NCI-H526 treated with DMSO at 0.1 percent for 48 hours (cell line): ENCODE measurements around the gene C2CD3.

Experiments used
- DNase-seq: peaks from one replicate; lab custom pipeline; 2025; lab: John Stamatoyannopoulos, UW

C2CD3 gene

GRCh38 chr11:74170694-74171629 lies at the start of gene C2CD3, which contains the start of gene PPME1:
Gene C2CD3, minus strand, starts transcription at chr11:74171002. Its CDS starts 210 bp downstream, at chr11:74170792.
Gene PPME1, plus strand, starts transcription at chr11:74171289. Its CDS starts 133 bp downstream, at chr11:74171422.
- DNase-seq: peak; percentile 99

GRCh38 chr11:74220376-74220775 lies 49.6 kb upstream of the C2CD3 start:
- DNase-seq: no peak

DNA sequence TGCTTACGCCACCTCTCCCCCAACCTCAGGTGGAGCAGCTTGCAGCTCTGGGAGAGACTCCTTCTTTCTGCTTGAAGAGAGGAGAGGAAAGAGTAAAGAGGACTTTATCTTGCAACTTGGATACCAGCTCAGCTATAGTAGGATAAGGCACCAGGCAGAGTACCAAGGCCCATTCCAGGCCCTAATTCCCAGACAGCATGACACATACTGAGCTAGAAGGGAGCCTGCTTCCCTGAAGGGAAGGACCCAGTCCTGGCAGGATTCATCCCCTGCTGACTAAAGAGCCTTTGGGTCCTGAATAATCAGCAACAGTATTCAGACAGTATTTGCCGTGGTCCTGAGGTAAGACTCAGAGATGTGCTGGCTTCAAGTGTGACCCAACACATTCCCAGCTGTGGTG lies 41.7 kb upstream of the C2CD3 start:
- no peak for DNase-seq

DNA sequence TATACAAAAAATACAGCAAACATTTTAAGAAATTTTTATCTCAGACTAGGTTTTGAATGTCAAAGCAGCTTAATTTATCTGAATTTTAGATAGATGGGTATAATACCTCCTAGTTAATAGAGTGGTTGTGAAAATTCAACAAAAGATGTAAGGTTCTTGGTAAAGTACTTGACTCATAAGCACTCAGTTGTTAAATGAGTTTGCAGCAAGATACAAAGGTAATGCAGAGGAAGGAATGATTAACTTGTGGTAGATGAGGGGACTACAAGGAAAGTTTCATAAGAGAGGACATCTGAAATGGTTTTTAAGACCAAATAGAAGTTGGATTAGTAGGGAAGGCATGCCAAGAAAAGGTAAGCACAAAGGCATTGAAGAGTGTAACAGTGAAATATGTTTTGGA lies 37.7 kb upstream of the C2CD3 start:
- DNase-seq: no peak

DNA sequence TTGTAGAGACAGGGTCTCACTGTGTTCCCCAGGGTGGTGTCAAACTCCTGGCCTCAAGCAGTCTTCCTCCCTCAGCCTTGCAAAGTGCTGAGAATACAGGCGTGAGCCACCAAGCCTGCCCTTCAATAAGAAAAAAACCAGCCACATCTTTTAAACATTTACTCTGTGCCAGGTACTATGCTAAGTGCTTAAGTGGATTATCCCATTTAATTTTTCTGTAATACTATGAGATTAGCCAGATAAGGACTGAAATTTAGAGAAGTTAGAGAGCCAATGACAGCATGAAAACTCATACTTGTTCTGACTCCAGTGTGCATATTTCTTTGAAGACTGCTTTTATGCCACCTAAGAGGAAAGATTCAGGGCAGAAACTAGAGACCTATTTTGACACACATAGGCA lies 35.9 kb upstream of the C2CD3 start:
- no peak for DNase-seq

GRCh38 chr11:74205181-74205580 lies 34.4 kb upstream of the C2CD3 start:
- no peak for DNase-seq

- DNase-seq: no peak
Measured at GRCh38 chr11:74204701-74205100, 33.9 kb upstream of the C2CD3 start.

- DNase-seq: no peak
Measured at GRCh38 chr11:74203966-74204365, 33.2 kb upstream of the C2CD3 start.

DNA sequence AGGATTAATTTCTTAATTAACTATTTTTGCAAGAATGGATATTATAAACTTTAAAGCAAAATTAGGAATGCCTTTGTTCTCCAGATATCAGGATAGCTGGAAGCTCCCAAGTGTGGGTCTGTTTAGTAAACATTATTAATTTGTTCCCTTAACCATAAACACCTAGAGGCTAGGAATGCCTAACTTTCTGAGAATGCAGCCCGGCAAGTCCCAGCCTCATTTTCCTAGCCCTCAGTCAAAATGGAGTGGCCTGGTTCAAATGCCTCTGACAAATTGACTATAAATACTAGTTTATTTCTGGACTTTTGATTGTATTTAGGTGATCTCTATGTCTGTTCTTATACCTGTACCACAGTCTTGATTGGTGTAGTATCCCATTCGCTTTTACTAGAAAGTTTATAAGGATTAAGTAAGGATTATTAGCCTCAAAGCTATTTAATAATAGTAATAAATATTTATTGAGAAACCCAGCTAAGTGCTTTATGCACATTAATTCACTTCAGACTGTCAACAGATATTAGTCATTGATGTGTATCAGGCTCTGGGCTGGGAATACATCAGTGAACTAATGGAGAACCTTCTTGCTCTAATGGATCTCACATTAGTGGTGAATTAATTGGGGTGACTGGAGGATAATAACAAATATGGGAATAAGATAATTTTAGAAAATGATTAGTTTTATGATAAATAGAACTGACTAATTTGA lies 26.1 kb upstream of the C2CD3 start:
- DNase-seq: no peak

DNA sequence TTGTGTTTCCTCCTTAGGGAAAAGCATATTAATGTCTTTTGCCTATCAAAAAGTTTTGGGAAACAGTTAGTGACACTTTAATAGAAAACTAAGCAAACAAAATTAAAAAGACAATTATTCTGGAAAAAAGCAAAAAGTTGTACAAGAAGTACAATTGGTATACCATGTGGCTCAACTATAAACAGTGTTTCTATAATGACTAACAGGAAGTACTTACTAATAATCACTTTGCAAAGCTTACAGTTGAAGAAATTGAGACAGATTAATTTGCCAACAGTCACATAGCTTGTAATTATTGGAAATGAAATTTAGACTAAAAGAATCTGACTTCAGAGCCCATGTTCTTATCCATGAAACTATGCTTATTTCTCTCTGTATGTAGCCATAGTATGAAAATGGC lies 25.0 kb upstream of the C2CD3 start:
- no peak for DNase-seq

DNA sequence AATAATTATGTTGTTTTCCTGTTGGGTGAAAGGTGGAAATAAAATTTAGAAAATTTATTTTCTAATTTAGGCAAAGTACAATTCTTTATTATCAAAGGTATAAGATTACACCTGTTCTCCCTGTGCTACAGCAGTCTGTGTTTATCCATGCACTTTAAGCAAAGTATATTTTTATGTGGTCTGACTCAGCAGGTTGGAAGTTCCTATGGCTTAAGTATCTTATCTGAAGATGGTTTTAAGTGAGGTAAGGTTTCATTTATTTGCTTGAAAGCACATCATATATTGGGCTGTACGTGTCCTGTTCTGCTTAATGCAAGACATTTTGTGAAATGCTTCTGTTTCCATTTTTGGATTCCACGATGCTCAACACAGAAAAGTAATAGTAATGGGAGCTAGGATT lies 14.9 kb upstream of the C2CD3 start:
- no peak for DNase-seq

- DNase-seq: no peak
Measured at GRCh38 chr11:74185285-74185684, 14.5 kb upstream of the C2CD3 start.

GRCh38 chr11:74182635-74183034 lies 11.8 kb upstream of the C2CD3 start:
- no peak for DNase-seq

- no peak for DNase-seq
Measured at GRCh38 chr11:74179234-74180052, 8.6 kb upstream of the C2CD3 start.

DNA sequence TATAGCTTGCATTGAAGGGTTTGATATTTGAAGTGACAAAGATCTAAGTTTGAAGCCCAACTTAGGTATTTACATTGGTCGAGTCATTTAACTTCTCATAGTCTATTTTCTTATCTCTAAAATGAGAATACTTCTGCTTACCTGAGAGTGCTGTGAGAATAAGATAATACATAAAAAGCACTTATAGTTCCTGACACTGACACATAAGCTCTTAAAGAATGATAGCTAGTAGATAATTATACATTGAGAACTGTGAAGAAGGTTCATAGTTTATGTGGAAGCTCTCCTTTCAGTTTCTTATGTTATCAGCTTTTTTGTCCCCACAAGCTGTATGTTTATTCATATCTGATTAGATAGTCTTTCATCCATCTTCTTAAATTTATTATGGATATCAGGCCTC lies 5.1 kb upstream of the C2CD3 start:
- no peak for DNase-seq

DNA sequence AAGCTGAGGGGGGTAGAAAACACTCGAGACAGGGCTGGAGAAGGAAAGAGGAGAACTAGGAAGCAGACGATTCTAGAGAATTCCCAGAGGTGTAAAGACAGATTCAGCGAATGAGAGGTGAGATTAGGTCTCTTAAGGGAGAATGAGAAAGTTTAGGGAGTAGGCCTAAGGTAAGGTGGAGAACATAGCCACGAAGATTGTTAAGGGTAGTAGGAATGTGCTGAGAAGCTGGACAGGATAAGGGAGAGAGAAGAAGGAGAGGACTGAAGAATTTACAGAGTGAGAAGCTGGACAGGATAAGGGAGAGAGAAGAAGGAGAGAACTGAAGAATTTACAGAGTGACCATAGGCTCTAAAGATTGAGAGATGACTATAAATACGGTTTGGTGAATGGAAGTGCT lies 1.2 kb upstream of the C2CD3 start:
- DNase-seq: no peak

DNA sequence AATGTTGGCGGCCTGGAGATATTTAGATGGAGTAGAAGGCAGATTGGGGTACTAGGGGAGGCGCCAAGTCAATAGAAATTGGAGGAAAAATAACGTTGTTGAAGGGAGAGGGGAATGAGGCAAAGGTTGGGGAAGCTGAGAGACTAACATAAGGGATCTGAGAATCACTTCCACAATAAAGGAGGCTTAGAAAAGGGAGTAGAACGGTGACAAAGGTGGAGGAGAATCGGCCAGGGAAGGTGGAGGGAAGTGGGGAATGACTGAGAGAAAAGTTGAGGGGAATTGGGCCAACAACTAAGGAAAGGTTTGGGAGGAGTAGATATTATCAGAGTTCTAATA lies 797 bp upstream of the C2CD3 start:
- DNase-seq: no peak

DNA sequence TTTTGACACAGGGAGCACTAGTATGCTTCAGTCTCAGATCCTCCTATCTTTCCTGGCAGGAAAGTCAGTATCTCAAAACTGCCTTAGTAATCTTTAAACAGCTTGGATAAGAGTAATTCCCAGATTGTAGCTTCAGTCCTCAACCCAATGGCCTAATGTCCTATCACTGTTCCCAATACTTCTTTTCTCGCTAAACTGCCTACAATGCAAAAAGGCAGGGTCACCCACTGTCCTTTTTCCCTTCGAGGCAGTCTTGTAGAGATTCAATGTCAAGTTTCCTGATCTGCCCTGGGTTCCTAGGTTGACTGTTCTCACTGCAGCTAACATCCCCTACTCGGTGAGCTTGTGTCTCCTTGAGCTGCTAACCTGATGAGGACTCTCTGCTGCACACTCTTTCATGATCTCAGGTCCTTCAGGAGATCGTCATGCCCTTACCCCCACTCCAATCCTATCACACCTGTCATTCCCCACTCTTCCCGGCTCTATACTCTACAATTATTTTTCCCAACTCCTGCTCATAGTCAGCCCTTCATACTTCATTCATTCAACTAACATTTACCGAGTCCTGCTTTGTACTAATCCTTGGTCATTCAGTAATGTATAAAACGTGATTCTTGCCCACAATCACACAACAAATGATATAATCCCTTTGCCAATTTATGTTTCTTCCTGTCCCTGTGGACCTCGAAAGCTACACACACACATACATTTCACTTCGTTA lies 904 bp downstream of the C2CD3 start:
- DNase-seq: no peak

- DNase-seq: no peak
Measured at GRCh38 chr11:74168838-74169237, 2.0 kb downstream of the C2CD3 start.

DNA sequence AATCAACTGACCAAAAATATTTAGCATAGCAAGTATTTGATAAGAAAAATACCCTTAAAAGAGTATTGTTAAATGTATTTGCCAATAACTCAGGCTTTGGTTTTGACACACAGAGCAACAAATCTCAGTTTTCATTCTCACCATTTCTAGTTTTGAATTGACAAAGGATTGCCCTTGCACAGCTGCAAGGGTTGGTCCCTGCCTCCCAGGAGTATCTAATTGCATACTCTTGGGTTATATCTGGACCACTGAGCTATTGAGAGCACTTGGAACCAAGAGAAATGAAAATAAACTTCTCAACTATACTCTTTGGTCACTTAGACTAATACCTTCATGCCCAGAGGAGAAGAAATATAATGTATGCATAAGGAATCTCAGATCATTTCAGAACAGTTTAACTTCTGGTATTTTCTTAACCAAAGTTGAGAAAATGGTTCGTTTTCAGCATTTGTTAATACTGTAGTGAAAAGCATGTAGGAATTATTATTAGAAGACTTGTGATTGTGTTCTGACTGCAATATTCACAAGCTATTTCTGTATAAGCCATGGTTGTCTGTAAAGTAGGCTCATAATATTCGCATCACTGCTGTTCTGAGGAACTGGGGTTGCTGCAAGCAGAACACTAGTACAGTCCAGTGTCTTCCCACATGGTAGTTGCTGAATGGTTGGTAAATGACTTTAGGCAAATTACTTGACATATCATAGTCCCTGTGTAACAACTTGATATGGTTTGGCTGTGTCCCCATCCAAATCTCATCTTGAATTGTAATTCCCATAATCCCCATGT lies 7.9 kb downstream of the C2CD3 start:
- no peak for DNase-seq

DNA sequence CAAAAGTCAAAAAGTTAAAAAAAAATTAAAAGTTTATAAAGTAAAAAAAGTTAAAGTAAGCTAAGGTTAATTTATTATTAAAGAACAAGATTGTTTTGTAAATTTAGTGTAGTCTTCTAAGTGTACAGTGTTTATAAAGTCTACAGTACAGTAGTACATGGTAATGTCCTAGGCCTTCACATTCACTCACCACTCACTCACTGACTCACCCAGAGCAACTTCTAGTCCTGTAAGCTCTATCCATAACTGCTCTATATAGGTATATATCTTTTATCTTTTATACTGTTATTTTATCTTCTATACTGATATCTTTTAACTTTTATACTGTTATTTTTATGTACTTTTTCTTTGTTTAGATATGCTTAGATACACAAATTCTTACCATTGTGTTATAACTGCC lies 11.2 kb downstream of the C2CD3 start:
- no peak for DNase-seq
